Glutamatergic neuron (in vitro differentiated cells): ENCODE measurements around the gene ZDHHC19. TPM values are rescaled to one million over a fixed set of nuclear protein-coding genes. Genes with fewer than 3 reads are reported as not detected.
"Not testable (repeated sequence)": the region's sequence is repeated elsewhere in the genome, so short reads cannot be mapped to it uniquely, and the experiment has no call there.

Experiments used
- DNase-seq: peaks from one replicate; pipeline ENCODE4 v3.0.0; 2022
- H3K27ac Mint-ChIP-seq: one replicate; pipeline ENCODE4 v1.8.0; 2020; ENCODE audit warnings: mild to moderate bottlenecking, mixed read lengths, inconsistent platforms; ENCODE audit not compliant: unreplicated experiment
- H3K27me3 Mint-ChIP-seq: one replicate; pipeline ENCODE4 v1.8.0; 2020; ENCODE audit warnings: mild to moderate bottlenecking, moderate library complexity, mixed read lengths, inconsistent platforms; ENCODE audit not compliant: unreplicated experiment
- H3K36me3 Mint-ChIP-seq: one replicate; pipeline ENCODE4 v1.8.0; 2020; ENCODE audit warnings: mild to moderate bottlenecking, mixed read lengths, inconsistent platforms; ENCODE audit not compliant: unreplicated experiment
- H3K4me1 Mint-ChIP-seq: one replicate; pipeline ENCODE4 v1.8.0; 2020; ENCODE audit warnings: mild to moderate bottlenecking, low read depth, mixed read lengths, inconsistent platforms; ENCODE audit not compliant: unreplicated experiment
- H3K4me3 Mint-ChIP-seq: one replicate; pipeline ENCODE4 v1.8.0; 2020; ENCODE audit warnings: mild to moderate bottlenecking, mixed read lengths, inconsistent platforms; ENCODE audit not compliant: unreplicated experiment
- H3K9me3 Mint-ChIP-seq: one replicate; pipeline ENCODE4 v1.8.0; 2020; ENCODE audit warnings: mild to moderate bottlenecking, moderate library complexity, mixed read lengths, inconsistent platforms; ENCODE audit not compliant: unreplicated experiment
- CTCF ChIP-seq: fragments of 200-600 bp; sonication (generic); IDR thresholded peaks from one replicate; pipeline ENCODE4 v1.5.0; 2021; ENCODE audit not compliant: partially characterized antibody, unreplicated experiment
- total RNA-seq: library from RNA; stranded (reverse); fragmentation: NEBNext Ultra II Directional; extraction: Animal tissue kit (Norgen Biotek cat#: 25700); gene quantifications from one replicate; pipeline ENCODE4 v1.2.1, GENCODE V29; 2021; ENCODE audit not compliant: unreplicated experiment

The ZDHHC19 gene
- total RNA-seq, 1 donor from 2014 or later: 1.2 TPM

DNA sequence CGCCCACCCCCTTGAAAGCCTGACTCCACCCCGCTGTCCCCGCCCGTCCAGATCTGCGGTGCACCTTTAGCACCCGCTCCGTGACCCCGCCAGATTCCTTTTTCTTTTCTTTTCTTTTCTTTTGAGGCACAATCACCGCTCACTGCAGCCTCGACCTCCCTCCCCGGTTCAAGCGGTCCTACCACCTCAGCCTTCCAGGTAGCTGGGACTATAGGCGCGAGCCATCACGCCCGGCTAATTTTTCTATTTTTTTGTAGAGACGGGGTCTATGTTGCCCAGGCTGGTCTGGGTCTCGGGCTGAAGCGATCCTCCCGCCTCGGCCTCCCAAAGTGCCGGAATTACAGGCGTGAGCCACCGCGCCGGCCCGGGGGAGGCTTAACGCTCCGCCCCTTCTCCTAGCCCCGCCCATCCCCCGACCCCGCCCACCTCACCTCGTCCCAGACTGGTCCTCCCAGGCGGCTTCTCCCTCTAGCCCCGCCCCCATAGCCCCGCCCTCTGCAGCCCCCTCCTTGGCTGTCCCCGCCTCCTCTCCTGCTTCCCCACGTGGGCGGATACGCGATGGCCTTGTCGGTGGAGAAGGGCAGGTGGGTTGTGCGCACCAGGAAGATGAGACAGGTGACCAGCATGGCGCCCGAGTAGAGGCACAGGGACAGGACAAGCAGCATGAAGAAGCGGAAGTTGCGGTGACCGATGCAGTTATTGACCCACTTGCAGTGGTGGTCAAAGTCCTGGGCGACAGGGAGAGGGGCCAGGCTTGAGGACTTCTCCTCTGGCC, 3.2 kb downstream of the ZDHHC19 start:
- Mint-ChIP-seq H3K36me3 (peaks cover 4% of the 10 kb centered on the region), H3K4me1 (no peaks in the 10 kb centered on the region), H3K27me3 (peaks cover 13% of the 10 kb centered on the region), H3K4me3 (peak overlapping the region; percentile 67), H3K27ac (no peak overlapping the region), H3K9me3 (peaks cover 5% of the 10 kb centered on the region)
- TF ChIP-seq CTCF: no peak
- DNase-seq: peak; percentile 80

- TF ChIP-seq CTCF: no peak
- DNase-seq: peak; percentile 42
- Mint-ChIP-seq H3K36me3 (peaks cover 4% of the 10 kb centered on the region), H3K9me3 (peaks cover 6% of the 10 kb centered on the region), H3K4me3 (no peak overlapping the region), H3K27me3 (peaks cover 16% of the 10 kb centered on the region), H3K27ac (no peak overlapping the region), H3K4me1 (no peaks in the 10 kb centered on the region)
These were observed 3.9 kb downstream of the ZDHHC19 start for GRCh38 chr3:196207159-196207832.

- H3K4me1 Mint-ChIP-seq, H3K36me3 Mint-ChIP-seq, H3K4me3 Mint-ChIP-seq, H3K27ac Mint-ChIP-seq, DNase-seq, H3K9me3 Mint-ChIP-seq: not testable (repeated sequence)
- H3K27me3 Mint-ChIP-seq: peaks cover 16% of the 10 kb centered on the region
These were observed 5.6 kb downstream of the ZDHHC19 start for GRCh38 chr3:196205442-196206205.

GRCh38 chr3:196203846-196204245, 7.4 kb downstream of the ZDHHC19 start:
- Mint-ChIP-seq H3K9me3 (peaks cover 5% of the 10 kb centered on the region), H3K4me3 (no peak overlapping the region), H3K4me1 (no peaks in the 10 kb centered on the region), H3K27ac (no peak overlapping the region), H3K36me3 (peaks cover 4% of the 10 kb centered on the region), H3K27me3 (peaks cover 19% of the 10 kb centered on the region)
- no peak for DNase-seq
- TF ChIP-seq CTCF: no peak

GRCh38 chr3:196202516-196202970, 8.7 kb downstream of the ZDHHC19 start:
- DNase-seq: no peak
- Mint-ChIP-seq H3K27me3 (peaks cover 16% of the 10 kb centered on the region), H3K36me3 (peaks cover 4% of the 10 kb centered on the region), H3K27ac (no peak overlapping the region), H3K9me3 (peaks cover 3% of the 10 kb centered on the region), H3K4me3 (no peak overlapping the region), H3K4me1 (no peaks in the 10 kb centered on the region)
- no peak for TF ChIP-seq CTCF
